ENCODE results near the gene TMEM171.

Gene TMEM171

DNA sequence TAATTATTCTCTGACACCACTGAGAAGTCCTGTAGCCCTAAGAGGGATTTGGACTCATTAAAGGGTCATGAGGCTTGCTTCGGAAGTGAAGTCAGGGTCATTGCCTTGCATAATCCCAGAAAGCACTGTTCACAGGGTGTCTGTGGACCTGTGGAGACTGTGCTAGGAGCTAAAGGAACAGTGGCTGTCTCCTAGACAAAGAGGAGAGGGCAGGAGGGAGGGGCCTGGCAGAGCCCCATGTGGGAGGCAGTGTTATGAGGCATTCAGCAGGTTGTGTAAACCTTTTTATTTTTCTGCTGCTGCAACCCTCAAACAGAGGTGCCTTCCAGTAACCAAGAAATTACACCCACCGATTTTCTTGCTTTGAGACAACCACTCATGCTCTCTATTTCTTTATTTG lies 55.9 kb downstream of the TMEM171 start:
- intact Hi-C loops (cut with DNase I): no loop called here
- no peak for DNase-seq

DNA sequence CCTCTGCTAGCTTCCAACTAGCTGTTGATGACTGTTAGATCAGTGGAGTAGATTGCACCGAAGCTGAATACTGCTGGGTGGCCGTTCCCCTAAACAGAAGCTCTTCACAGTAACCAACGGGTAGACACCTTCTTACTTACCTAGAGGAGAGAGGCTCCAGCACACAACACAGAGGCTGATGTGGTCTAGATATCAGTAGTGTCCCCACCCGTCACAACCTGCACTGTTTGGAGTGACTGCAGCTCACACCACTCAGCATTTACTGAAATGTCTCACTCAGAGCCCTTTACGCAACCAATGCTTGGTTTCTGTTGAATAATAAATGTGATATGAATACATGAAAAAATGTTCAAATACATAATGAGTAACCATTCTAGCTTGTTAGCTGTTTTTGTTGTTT lies 57.9 kb downstream of the TMEM171 start:
- DNase-seq: no peak
- intact Hi-C loops (cut with DNase I): no loop called here

DNA sequence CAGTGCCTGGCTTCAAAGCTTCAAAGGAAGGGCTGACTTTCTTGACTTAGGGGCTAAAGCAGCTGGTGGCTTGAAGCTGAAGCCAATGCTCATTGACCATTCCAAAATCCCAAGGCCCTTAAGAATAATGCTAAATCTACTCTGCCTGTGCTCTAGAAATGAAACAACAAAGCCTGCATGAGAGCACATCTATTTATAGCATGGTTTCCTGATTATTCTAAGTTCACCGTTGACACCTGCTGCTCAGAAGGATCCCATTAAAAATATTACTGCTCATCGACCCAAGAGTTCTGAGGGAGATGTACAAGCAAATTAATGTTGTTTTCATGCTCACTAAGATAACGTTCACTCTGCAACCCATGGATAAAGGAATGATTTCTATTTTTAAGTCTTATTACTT lies 59.4 kb downstream of the TMEM171 start:
- DNase-seq: no peak
- intact Hi-C loops (cut with DNase I): no loop called here

DNA sequence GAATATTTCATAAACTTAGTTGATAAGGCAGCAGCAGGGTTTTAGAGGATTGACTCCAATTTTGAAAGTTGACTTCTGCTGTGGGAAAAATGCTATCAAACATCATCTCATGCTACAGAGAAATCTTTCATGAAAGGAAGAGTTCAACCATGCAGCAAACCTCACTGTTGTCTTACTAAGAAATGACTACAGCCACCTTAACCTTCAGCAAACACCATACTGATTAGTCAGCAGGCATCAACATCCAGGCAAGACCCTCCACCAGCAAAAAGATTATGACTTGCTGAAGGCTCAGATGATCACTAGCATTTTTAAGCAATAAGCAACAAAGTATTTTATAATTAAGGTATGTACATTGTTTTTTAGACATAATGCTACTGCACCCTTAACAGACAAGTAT lies 60.2 kb downstream of the TMEM171 start:
- DNase-seq: no peak
- intact Hi-C loops (cut with DNase I): no loop called here
